Common myeloid progenitor, CD34-positive (primary cell): ENCODE data around the gene FBXW11.
A peak's percentile ranks its signal among the peaks of the same experiment; 100 is the strongest.
"Not testable (repeated sequence)": the region's sequence is repeated elsewhere in the genome, so short reads cannot be mapped to it uniquely, and the experiment has no call there.

ENCODE experiments used
- CTCF ChIA-PET: fragments of 350-600 bp; sonication (Branson Sonifier 250); formaldehyde crosslinking; loops from one replicate; lab custom pipeline; 2021; ENCODE audit warnings: antibody characterized with exemption; lab: Charles Lee
- POLR2A ChIA-PET: fragments of 350-600 bp; sonication (Branson Sonifier 250); formaldehyde crosslinking; loops from one replicate; lab custom pipeline; 2021; ENCODE audit warnings: antibody characterized with exemption; lab: Charles Lee
- DNase-seq, 3 donors: peaks; one replicate each; pipeline versions ENCODE4 v3.0.0 to v3.0.0-alpha.2; 2013
- H3K27ac ChIP-seq, 2 experiments: 1 replicate in 1 of 2; 2 replicates in 1 of 2; pipeline ENCODE4 v1.7.0; 2013; ENCODE audit warnings: inconsistent platforms in 2 of 2, low read length in 2 of 2, mild to moderate bottlenecking in 2 of 2, low read depth in 1 of 2, moderate library complexity in 1 of 2; ENCODE audit not compliant: severe bottlenecking in 2 of 2, insufficient read depth in 1 of 2, poor library complexity in 1 of 2
- H3K27me3 ChIP-seq, 5 experiments: replicated peaks in 2 of 5; 1 replicate in 3 of 5; 2 replicates in 2 of 5; pipeline versions ENCODE4 v1.6.1 to v1.7.0; 2013; ENCODE audit warnings: low read length in 4 of 5, mild to moderate bottlenecking in 2 of 5, moderate library complexity in 2 of 5, inconsistent platforms in 1 of 5; ENCODE audit not compliant: insufficient read depth in 5 of 5, control insufficient read depth in 4 of 5
- H3K36me3 ChIP-seq, 4 experiments: 1 replicate in 2 of 4; 2 replicates in 2 of 4; pipeline versions ENCODE4 v1.6.1 to v1.7.0; 2013; ENCODE audit warnings: low read length in 3 of 4, control low read depth in 1 of 4, mild to moderate bottlenecking in 1 of 4; ENCODE audit not compliant: control insufficient read depth in 4 of 4, insufficient read depth in 4 of 4
- H3K4me1 ChIP-seq, 4 experiments: 1 replicate in 3 of 4; 2 replicates in 1 of 4; pipeline versions ENCODE4 v1.6.1 to v1.7.1; 2013; ENCODE audit warnings: low read length in 3 of 4, mild to moderate bottlenecking in 3 of 4, control low read depth in 1 of 4, inconsistent platforms in 1 of 4, moderate library complexity in 1 of 4; ENCODE audit not compliant: control insufficient read depth in 4 of 4, insufficient read depth in 4 of 4; ENCODE audit errors: control extremely low read depth in 1 of 4
- H3K4me3 ChIP-seq, 7 experiments: 1 replicate in 4 of 7; 2 replicates in 3 of 7; pipeline versions ENCODE4 v1.5.1 to v1.7.0; 2013; ENCODE audit warnings: mild to moderate bottlenecking in 7 of 7, low read length in 6 of 7, moderate library complexity in 6 of 7, inconsistent platforms in 2 of 7, low read depth in 2 of 7, control low read depth in 1 of 7; ENCODE audit not compliant: insufficient read depth in 4 of 7, control insufficient read depth in 1 of 7; ENCODE audit errors: extremely low read depth in 1 of 7
- H3K9me3 ChIP-seq, 5 experiments: 1 replicate in 4 of 5; 2 replicates in 1 of 5; pipeline versions ENCODE4 v1.6.1 to v1.7.1; 2013; ENCODE audit warnings: low read length in 4 of 5, mild to moderate bottlenecking in 2 of 5, inconsistent platforms in 1 of 5, low read depth in 1 of 5, moderate library complexity in 1 of 5; ENCODE audit not compliant: control insufficient read depth in 4 of 5, insufficient read depth in 2 of 5; ENCODE audit errors: control extremely low read depth in 1 of 5
- WGBS: methylation state at CpG from one replicate; pipeline ENCODE4 v1.1.5; 2013; ENCODE audit not compliant: insufficient coverage; 5-methylcytosine and 5-hydroxymethylcytosine counted together

The FBXW11 gene

DNA sequence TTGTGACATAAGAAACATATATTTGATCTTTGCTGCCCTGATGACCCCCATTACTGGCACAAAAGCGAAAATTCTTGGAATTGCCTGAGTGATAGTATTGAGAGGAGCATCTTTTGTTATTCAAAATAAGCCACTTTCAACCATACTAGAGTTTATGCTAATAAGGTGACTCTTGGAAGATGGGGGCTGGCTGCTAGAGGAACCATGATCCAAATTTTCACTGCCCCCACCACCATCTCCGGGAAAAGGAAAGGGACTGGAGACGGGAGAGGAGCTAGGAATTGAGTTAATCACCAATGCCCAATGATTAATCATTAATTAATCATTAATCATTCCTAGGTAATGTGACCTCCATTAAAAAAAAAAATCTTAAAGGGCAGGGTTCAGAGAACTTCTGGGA is 25.6 kb downstream of the FBXW11 start:
- 100% methylated on average over 1 of the region's 3 CpGs for WGBS
- Histone ChIP-seq H3K4me3 (no peak overlapping the region), H3K9me3 (peaks cover 6 to 32% (median 10%) of the 10 kb centered on the region in 5 experiments), H3K4me1 (no peaks in the 10 kb centered on the region), H3K27me3 (no peaks in the 10 kb centered on the region), H3K36me3 (peaks cover 3 to 19% (median 7%) of the 10 kb centered on the region in 4 experiments), H3K27ac (no peak overlapping the region)
- ChIA-PET CTCF (no interaction called here), POLR2A (no interaction called here)
- no peak for DNase-seq

DNA sequence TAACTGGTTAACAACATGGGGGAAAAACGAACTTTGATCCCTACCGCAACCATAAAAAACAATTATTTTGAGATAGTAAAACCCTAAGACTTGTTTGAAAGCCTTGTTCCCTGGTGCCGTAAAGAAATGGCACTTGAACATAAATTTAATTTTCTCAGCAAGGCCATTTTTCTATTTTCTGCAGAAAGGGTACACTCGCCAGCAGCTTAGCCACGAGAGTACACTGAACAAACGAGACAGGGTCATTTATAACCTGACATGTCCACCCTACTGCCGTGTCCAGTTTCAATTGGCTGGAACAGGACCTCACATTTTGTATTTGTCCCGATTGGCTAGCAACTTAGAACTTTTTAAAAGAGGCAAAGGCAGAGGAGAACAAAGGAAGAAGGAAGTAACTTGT is 26.8 kb downstream of the FBXW11 start:
- Histone ChIP-seq H3K4me3 (no peak overlapping the region), H3K9me3 (peaks cover 6 to 32% (median 10%) of the 10 kb centered on the region in 5 experiments), H3K27me3 (no peaks in the 10 kb centered on the region), H3K4me1 (peaks cover 0 to 2% (median 0%) of the 10 kb centered on the region in 4 experiments), H3K27ac (no peak overlapping the region), H3K36me3 (peaks cover 3 to 19% (median 7%) of the 10 kb centered on the region in 4 experiments)
- ChIA-PET CTCF (no interaction called here), POLR2A (no interaction called here)
- peak in 2 of 3 donors; percentile 21 to 38 for DNase-seq
- 98% methylated on average over 6 of the region's 8 CpGs for WGBS

DNA sequence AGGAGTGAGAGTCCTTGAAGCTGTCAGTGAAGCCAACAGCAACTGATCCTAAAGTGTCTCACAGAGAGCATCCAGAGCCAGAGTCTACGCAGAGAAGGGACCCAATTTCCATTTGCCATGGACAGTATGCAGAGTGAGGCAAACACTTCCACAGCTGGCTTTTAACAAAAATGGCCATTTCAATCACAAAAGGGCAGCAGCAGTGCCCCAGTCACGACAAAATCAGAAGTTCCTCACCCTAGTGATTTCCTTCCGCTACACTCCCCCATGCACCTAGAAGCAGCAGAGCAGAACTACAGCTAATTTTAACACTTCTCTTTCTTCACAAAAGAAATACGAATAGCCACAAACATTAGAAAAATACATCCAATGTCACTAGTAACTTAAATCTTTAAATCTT is 27.9 kb downstream of the FBXW11 start:
- H3K4me3 ChIP-seq, result peak overlapping the region in 1 of 7 experiments; percentile 6
- no peaks in the 10 kb centered on the region for H3K27me3 ChIP-seq
- CTCF ChIA-PET, result no interaction called here
- 83% methylated on average over 3 of the region's 4 CpGs for WGBS
- H3K36me3 ChIP-seq, result peaks cover 3 to 19% (median 7%) of the 10 kb centered on the region in 4 experiments
- H3K4me1 ChIP-seq, result peaks cover 0 to 2% (median 0%) of the 10 kb centered on the region in 4 experiments
- DNase-seq, result no peak
- H3K9me3 ChIP-seq, result peaks cover 6 to 32% (median 10%) of the 10 kb centered on the region in 5 experiments
- POLR2A ChIA-PET, result no interaction called here
- H3K27ac ChIP-seq, result no peak overlapping the region

DNA sequence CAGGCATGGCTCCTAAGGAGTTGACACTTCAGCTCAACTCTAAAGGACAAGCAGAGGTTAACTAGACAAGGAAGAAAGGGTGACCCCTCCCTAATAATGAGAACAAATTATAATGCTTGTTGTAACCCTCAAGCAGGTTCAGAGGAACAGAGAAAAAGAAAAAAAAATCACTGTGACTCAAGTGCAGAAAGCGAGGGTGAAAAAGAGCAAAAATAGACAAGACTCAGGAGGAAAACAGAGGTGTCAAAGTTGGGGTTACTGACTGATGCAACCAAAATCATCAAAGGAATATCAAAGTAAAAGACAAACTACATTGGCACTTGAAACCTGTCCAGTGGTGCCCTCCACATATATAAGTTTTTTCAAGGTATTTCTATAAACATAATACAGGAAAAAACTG is 28.4 kb downstream of the FBXW11 start:
- Histone ChIP-seq H3K4me1 (peaks cover 0 to 2% (median under 1%) of the 10 kb centered on the region in 4 experiments), H3K9me3 (peaks cover 6 to 32% (median 10%) of the 10 kb centered on the region in 5 experiments), H3K27ac (no peak overlapping the region), H3K4me3 (no peak overlapping the region), H3K27me3 (no peaks in the 10 kb centered on the region), H3K36me3 (peaks cover 0 to 18% (median 5%) of the 10 kb centered on the region in 4 experiments)
- ChIA-PET CTCF (no interaction called here), POLR2A (no interaction called here)
- WGBS, result no CpG with 5 or more reads among the region's 1 CpG
- DNase-seq, result no peak

DNA sequence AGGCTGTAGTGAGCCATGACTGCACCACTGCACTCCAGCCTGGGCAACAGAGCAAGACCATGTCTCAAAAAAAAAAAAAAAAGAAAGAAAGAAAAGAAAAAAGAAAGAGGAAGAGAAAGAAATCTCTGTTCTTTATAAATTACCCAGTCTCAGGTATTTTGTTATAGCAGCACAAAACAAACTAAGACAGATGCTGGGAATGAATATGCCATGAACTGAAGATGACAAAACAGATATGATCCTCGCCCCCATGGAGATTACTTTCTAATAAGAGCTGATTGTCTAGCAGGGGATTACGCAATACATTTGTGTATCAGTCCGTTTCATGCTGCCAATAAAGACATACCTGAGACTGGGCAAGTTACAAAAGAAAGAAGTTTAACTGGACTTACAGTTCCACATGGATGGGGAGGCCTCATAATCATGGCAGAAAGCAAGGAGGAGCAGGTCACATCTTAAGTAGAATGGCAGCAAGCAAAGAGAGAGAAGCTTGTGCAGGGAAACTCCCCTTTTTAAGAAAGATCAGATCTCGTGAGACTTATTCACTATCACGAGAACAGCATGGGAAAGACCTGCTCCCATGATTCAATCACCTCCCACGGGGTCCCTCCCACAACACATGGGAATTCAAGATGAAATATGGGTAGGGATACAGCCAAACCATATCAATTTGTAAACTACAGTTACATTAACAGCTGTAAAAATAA is 29.0 kb downstream of the FBXW11 start:
- H3K4me1 ChIP-seq, H3K27me3 ChIP-seq, H3K27ac ChIP-seq, DNase-seq, H3K4me3 ChIP-seq, POLR2A ChIA-PET: not testable (repeated sequence)
- H3K36me3 ChIP-seq, result peaks cover 0 to 12% (median 3%) of the 10 kb centered on the region in 4 experiments
- CTCF ChIA-PET, result interaction anchor here (1.3 kb wide), 1 partner anchor 11 kb away, joined by 3 read pairs; no protein-coding TSS in a partner anchor
- 97% methylated on average over 3 of the region's 6 CpGs for WGBS
- H3K9me3 ChIP-seq, result peaks cover 6 to 30% (median 10%) of the 10 kb centered on the region in 5 experiments

DNA sequence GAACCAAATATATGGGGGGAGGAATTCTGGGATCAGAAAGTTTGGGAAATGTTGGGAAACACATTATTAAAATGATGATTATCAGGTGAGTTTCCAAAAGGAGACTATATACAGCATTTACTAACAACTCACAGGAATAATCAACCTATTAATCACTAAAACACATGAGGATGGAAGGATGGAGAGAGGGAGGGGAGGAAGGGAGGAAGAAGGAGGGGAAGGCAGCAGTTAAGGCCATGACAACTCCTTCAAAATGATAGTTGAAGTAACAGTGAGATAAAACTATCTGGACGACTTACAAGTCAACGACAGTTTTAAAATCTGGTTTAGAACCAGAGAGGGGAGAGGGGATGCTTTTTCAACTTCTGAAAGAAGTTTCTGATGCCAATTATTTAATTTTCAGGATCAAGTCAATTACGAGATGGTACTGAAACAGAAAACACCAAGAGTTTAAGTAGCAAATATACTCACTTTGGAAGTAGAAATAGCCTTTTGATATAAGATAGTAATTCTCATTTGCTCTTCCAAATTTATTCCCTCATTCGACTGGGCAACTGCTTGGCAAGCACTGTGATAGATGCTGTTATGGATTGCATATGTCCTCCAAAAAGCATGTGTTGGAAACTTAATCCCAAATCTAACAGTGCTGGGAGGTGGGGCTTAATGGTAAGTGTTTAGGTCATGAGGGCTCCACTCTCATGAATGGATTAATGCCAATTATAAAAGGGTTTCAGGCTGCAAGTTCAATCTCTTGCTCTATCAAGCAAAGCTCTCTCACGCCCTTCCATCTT is 30.4 kb downstream of the FBXW11 start:
- 85% methylated on average over 3 of the region's 5 CpGs for WGBS
- H3K27ac ChIP-seq, result no peak overlapping the region
- POLR2A ChIA-PET, result no interaction called here
- DNase-seq, result no peak
- H3K4me3 ChIP-seq, result no peak overlapping the region
- H3K9me3 ChIP-seq, result peaks cover 3 to 25% (median 9%) of the 10 kb centered on the region in 5 experiments
- peaks cover 0 to 11% (median 3%) of the 10 kb centered on the region in 4 experiments for H3K36me3 ChIP-seq
- CTCF ChIA-PET, result interaction anchor here (1.3 kb wide), 1 partner anchor 10 kb away, joined by 3 read pairs; no protein-coding TSS in a partner anchor
- H3K27me3 ChIP-seq, result no peaks in the 10 kb centered on the region
- peaks cover 0 to 5% (median 3%) of the 10 kb centered on the region in 4 experiments for H3K4me1 ChIP-seq
